Ovary (tissue), 9 donors: ENCODE results near the gene NODAL. TPM values are rescaled to one million over a fixed set of nuclear protein-coding genes. Genes with fewer than 3 reads are reported as not detected.

Experiments used
- DNase-seq, 5 donors: peaks; one replicate each; pipeline ENCODE4 v3.0.0-alpha.2; 2019 to 2020
- H3K27ac ChIP-seq, 2 donors: fragments of 200-600 bp; one replicate each; pipeline versions ENCODE4 v1.5.1 to v1.8.0; 2019 to 2022
- H3K27me3 ChIP-seq: fragments of 200-600 bp; one replicate; pipeline ENCODE4 v1.8.0; 2022
- H3K36me3 ChIP-seq: fragments of 200-600 bp; sonication (generic); one replicate; pipeline ENCODE4 v1.5.1; 2019
- H3K4me1 ChIP-seq: one replicate; pipeline ENCODE4 v1.8.1; 2013; ENCODE audit warnings: mild to moderate bottlenecking, moderate library complexity; ENCODE audit not compliant: insufficient read depth
- H3K4me3 ChIP-seq: fragments of 200-600 bp; sonication (generic); one replicate; pipeline ENCODE4 v1.5.1; 2017
- H3K9me3 ChIP-seq, 2 donors: fragments of 200-600 bp in 1 of 2; sonication (generic) in 1 of 2; one replicate each; pipeline versions ENCODE4 v1.5.1 to v1.8.1; 2013 to 2019; ENCODE audit warnings: mild to moderate bottlenecking in 1 of 2, moderate library complexity in 1 of 2
- CTCF ChIP-seq, 3 donors: fragments of 450-650 bp in 2 of 3; fragments of 200-600 bp in 1 of 3; IDR thresholded peaks; one replicate each; pipeline versions ENCODE4 v1.5.1 to v1.8.0; 2016 to 2022; ENCODE audit warnings: antibody characterized with exemption in 3 of 3, mild to moderate bottlenecking in 1 of 3
- EP300 ChIP-seq: sonication (generic); formaldehyde crosslinking; IDR thresholded peaks from one replicate; pipeline ENCODE4 v1.6.1; 2017; ENCODE audit warnings: antibody characterized with exemption
- POLR2A ChIP-seq: fragments of 450-650 bp; IDR thresholded peaks from one replicate; pipeline ENCODE4 v1.6.1; 2017; ENCODE audit warnings: antibody characterized with exemption, mild to moderate bottlenecking, moderate library complexity
- WGBS, 3 donors: extraction: QIAGEN DNeasy Blood & Tissue Kit in 1 of 3; methylation state at CpG; one replicate each; pipeline versions ENCODE4 v1.1.5 to v1.1.7; 2013 to 2017; 5-methylcytosine and 5-hydroxymethylcytosine counted together
- intact Hi-C, 4 donors: fragments of 100-400 bp; cut with DNase I; formaldehyde crosslinking; loops; one replicate each; pipeline versions ENCODE4 v1.11.0 to v1.15.1; 2022 to 2023
- polyA plus RNA-seq, 2 donors: library from polyadenylated mRNA; stranded (reverse); fragments of 200-250 nt in 1 of 2; fragments of 350-450 nt in 1 of 2; fragmentation: Illumina TruSeq in 1 of 2; extraction: RNeasy Lipid Tissue Mini Kit (QIAGEN cat#74804) in 1 of 2; gene quantifications; one replicate each; pipeline ENCODE4 v1.2.3, GENCODE V29; 2013 to 2014
- total RNA-seq, 7 donors: library from RNA; depleted of rRNA in 2 of 7; stranded (reverse); fragments of >200 nt in 2 of 7; fragmentation: NEBNext Ultra II Directional in 3 of 7; extraction: Animal tissue kit (Norgen Biotek cat#: 25700) in 3 of 7; gene quantifications; one replicate each; pipeline versions ENCODE4 v1.1.0 to v1.2.4, GENCODE V29; 2016 to 2023
- donor health status: DM: no; HTN: no; CAD: no; lungs with moderate emphysema.
- donor health status: DM: no; HTN: no; CAD: no.
- donor health status: Bipolar disorder and iron deficiency.
- donor health status: DM: yes; HTN: yes; CAD: no.
- donor health status: DM: no; HTN: no; CAD: no.
- donor health status: DM: yes; HTN: yes; CAD: no.

NODAL gene
- total and polyA plus RNA-seq, 9 donors = 0.04 TPM; not detected in 8

GRCh38 chr10:70482982-70483760, 41.7 kb upstream of the NODAL start:
- Histone ChIP-seq H3K4me1 (peaks cover 27% of the 10 kb centered on the region), H3K27me3 (no peaks in the 10 kb centered on the region), H3K4me3 (no peak overlapping the region), H3K9me3 (no peaks in the 10 kb centered on the region), H3K36me3 (no peaks in the 10 kb centered on the region), H3K27ac (peak overlapping the region in 1 of 2 donors; percentile 61)
- WGBS, 3 donors = 44 to 54% (median 54%) methylated on average over 8 of the region's 8 CpGs
- DNase-seq = no peak
- TF ChIP-seq EP300 (no peak), POLR2A (no peak), CTCF (IDR thresholded peaks at IDR 0.05) (no peak)
- intact Hi-C loops = no loop called here

- 21 to 27% (median 26%) methylated on average over 7 of the region's 7 CpGs for WGBS, 3 donors
- no peak overlapping the region for H3K4me3 ChIP-seq
- TF ChIP-seq POLR2A (no peak), CTCF (IDR thresholded peaks at IDR 0.05) (no peak), EP300 (no peak)
- peak; percentile 46 to 67 (median 66) for DNase-seq
- H3K36me3 ChIP-seq = no peaks in the 10 kb centered on the region
- H3K9me3 ChIP-seq = no peaks in the 10 kb centered on the region
- peaks cover 28% of the 10 kb centered on the region for H3K4me1 ChIP-seq
- H3K27me3 ChIP-seq = no peaks in the 10 kb centered on the region
- intact Hi-C loops = no loop called here
- H3K27ac ChIP-seq = peak overlapping the region in 1 of 2 donors; percentile 61
Measured at GRCh38 chr10:70481831-70482530, 40.5 kb upstream of the NODAL start.

GRCh38 chr10:70481105-70481504, 39.6 kb upstream of the NODAL start:
- TF ChIP-seq POLR2A (no peak), EP300 (no peak), CTCF (IDR thresholded peaks at IDR 0.05) (no peak)
- Histone ChIP-seq H3K9me3 (no peaks in the 10 kb centered on the region), H3K27me3 (no peaks in the 10 kb centered on the region), H3K4me3 (no peak overlapping the region), H3K27ac (no peak overlapping the region), H3K4me1 (peaks cover 28% of the 10 kb centered on the region), H3K36me3 (no peaks in the 10 kb centered on the region)
- 76 to 93% (median 90%) methylated on average over 9 of the region's 9 CpGs for WGBS, 3 donors
- intact Hi-C loops = no loop called here
- DNase-seq = no peak

GRCh38 chr10:70480239-70480861, 38.9 kb upstream of the NODAL start:
- DNase-seq = peak in 1 of 5 donors; percentile 34
- TF ChIP-seq POLR2A (no peak), CTCF (IDR thresholded peaks at IDR 0.05) (no peak), EP300 (no peak)
- WGBS, 3 donors = 27 to 53% (median 40%) methylated on average over 9 of the region's 9 CpGs
- Histone ChIP-seq H3K4me1 (peaks cover 28% of the 10 kb centered on the region), H3K9me3 (no peaks in the 10 kb centered on the region), H3K27me3 (no peaks in the 10 kb centered on the region), H3K27ac (no peak overlapping the region), H3K4me3 (no peak overlapping the region), H3K36me3 (no peaks in the 10 kb centered on the region)
- intact Hi-C loops = no loop called here
